Fibroblast of lung (primary cell): ENCODE measurements around the gene MBD5. TPM values are rescaled to one million over a fixed set of nuclear protein-coding genes. Genes with fewer than 3 reads are reported as not detected.

ENCODE experiments used
- DNase-seq, 2 donors: peaks; one replicate each; pipeline versions ENCODE4 v3.0.0 to v3.0.0-alpha.2; 2010; ENCODE audit warnings: low read depth in 2 of 2
- H2AFZ ChIP-seq: 2 replicates; pipeline ENCODE4 v1.5.1; 2012; ENCODE audit warnings: low read length, control low read depth, inconsistent platforms
- H3K27ac ChIP-seq: 2 replicates; pipeline ENCODE4 v1.5.1; 2011; ENCODE audit warnings: low read length, control low read depth; ENCODE audit not compliant: insufficient read depth
- H3K27me3 ChIP-seq: 2 replicates; pipeline ENCODE4 v1.5.1; 2011; ENCODE audit warnings: mild to moderate bottlenecking, low read length; ENCODE audit not compliant: control insufficient read depth, insufficient read depth
- H3K36me3 ChIP-seq: 2 replicates; pipeline ENCODE4 v1.5.1; 2011; ENCODE audit warnings: low read length; ENCODE audit not compliant: control insufficient read depth, insufficient read depth
- H3K4me1 ChIP-seq: 2 replicates; pipeline ENCODE4 v1.5.1; 2011; ENCODE audit warnings: low read length; ENCODE audit not compliant: control insufficient read depth, insufficient read depth; ENCODE audit errors: extremely low read depth
- H3K4me2 ChIP-seq: 2 replicates; pipeline ENCODE4 v1.5.1; 2011; ENCODE audit warnings: low read length, control low read depth; ENCODE audit not compliant: insufficient read depth; ENCODE audit errors: extremely low read depth
- H3K4me3 ChIP-seq, 4 experiments: fragments of 200-600 bp in 1 of 4; sonication (generic) in 1 of 4; replicated peaks in 1 of 4; 2 replicates each; pipeline ENCODE4 v1.5.1; 2011 to 2016; ENCODE audit warnings: low read length in 4 of 4, low read depth in 3 of 4, mild to moderate bottlenecking in 3 of 4, control low read depth in 2 of 4, inconsistent platforms in 1 of 4, mixed read lengths in 1 of 4; ENCODE audit not compliant: insufficient read depth in 1 of 4; ENCODE audit errors: control extremely low read depth in 1 of 4
- H3K79me2 ChIP-seq: 2 replicates; pipeline ENCODE4 v1.5.1; 2012; ENCODE audit warnings: mild to moderate bottlenecking, low read length, inconsistent platforms; ENCODE audit not compliant: control insufficient read depth, insufficient read depth
- H3K9ac ChIP-seq: 2 replicates; pipeline ENCODE4 v1.5.1; 2011; ENCODE audit warnings: mild to moderate bottlenecking, low read length, control low read depth; ENCODE audit not compliant: insufficient read depth
- H3K9me3 ChIP-seq: 2 replicates; pipeline ENCODE4 v1.5.1; 2012; ENCODE audit warnings: low read depth, low read length; ENCODE audit not compliant: control insufficient read depth, insufficient read depth
- H4K20me1 ChIP-seq: 2 replicates; pipeline ENCODE4 v1.5.1; 2011; ENCODE audit warnings: low read length; ENCODE audit not compliant: control insufficient read depth, insufficient read depth; ENCODE audit errors: extremely low read depth
- CTCF ChIP-seq, 2 donors: IDR thresholded peaks in 1 of 2; conservative IDR thresholded peaks in 1 of 2; 1 replicate in 1 of 2; 2 replicates in 1 of 2; pipeline ENCODE4 v1.5.1; 2011 to 2012; ENCODE audit warnings: low read length in 2 of 2, control low read depth in 1 of 2, inconsistent platforms in 1 of 2, low read depth in 1 of 2, mild to moderate bottlenecking in 1 of 2
- EZH2 ChIP-seq: IDR thresholded peaks from 2 replicates; pipeline ENCODE4 v1.5.1; 2012; ENCODE audit warnings: low read length, control low read depth, mild to moderate bottlenecking; ENCODE audit errors: missing control alignments
- polyA minus RNA-seq: library from RNA; depleted of rRNA, polyadenylated mRNA; stranded (reverse); fragments of >200 nt; gene quantifications from 2 replicates; pipeline ENCODE4 v1.2.3, GENCODE V29; 2011; ENCODE audit warnings: low replicate concordance
- polyA plus RNA-seq, 2 donors: library from polyadenylated mRNA; depleted of rRNA in 1 of 2; stranded (reverse) in 1 of 2; unstranded in 1 of 2; fragments of >200 nt; gene quantifications; 2 replicates each; pipeline ENCODE4 v1.2.1, GENCODE V29; 2011 to 2012; ENCODE audit warnings: missing spikeins in 1 of 2
- total RNA-seq: library from RNA; depleted of rRNA; stranded (reverse); fragments of >200 nt; gene quantifications from 2 replicates; pipeline ENCODE4 v1.2.1, GENCODE V29; 2014

Gene MBD5
- 12.8 and 26.1 TPM in 2 replicates for total RNA-seq
- polyA plus RNA-seq = 25.6 and 32.4 TPM in 2 replicates
- 10.0 and 15.6 TPM in 2 replicates for polyA plus RNA-seq (2012)
- 24.3 and 49.4 TPM in 2 replicates for polyA minus RNA-seq

- Histone ChIP-seq H3K9ac (peak within 1 kb of the TSS; percentile 77), H3K27ac (peak within 1 kb of the TSS; percentile 94), H3K79me2 (peaks cover 79% of the 10 kb centered on the region), H3K4me2 (peak within 1 kb of the TSS; percentile 86), H3K4me1 (peaks cover 2% of the 10 kb centered on the region), H3K9me3 (no peaks in the 10 kb centered on the region), H3K4me3 (peak within 1 kb of the TSS; percentile 69 to 93 (median 91)), H3K36me3 (no peaks in the 10 kb centered on the region), H2AFZ (peak within 1 kb of the TSS; percentile 100), H3K27me3 (no peaks in the 10 kb centered on the region), H4K20me1 (peaks cover 2% of the 10 kb centered on the region)
- no peak for TF ChIP-seq EZH2
- no peak for TF ChIP-seq CTCF (conservative IDR thresholded peaks at IDR 0.05 in 1 of 2, IDR thresholded peaks at IDR 0.05 in 1 of 2; ENCODE audit: low read depth in 1 of 2, low read length in 2 of 2)
- peak; percentile 57 to 70 for DNase-seq
Observed at GRCh38 chr2:148021059-148021861, at the start of gene MBD5. Gene MBD5, plus strand, starts transcription at chr2:148021091.

- Histone ChIP-seq H3K27me3 (no peaks in the 10 kb centered on the region), H3K4me2 (no peak overlapping the region)
Observed at GRCh38 chr2:147976102-147976501, 44.8 kb upstream of the MBD5 start.

More at GRCh38 chr2:147976102-147976501, 44.8 kb upstream of the MBD5 start:
- Histone ChIP-seq H2AFZ (no peak overlapping the region), H3K9me3 (no peaks in the 10 kb centered on the region), H3K4me1 (no peaks in the 10 kb centered on the region), H3K27ac (no peak overlapping the region), H3K79me2 (no peaks in the 10 kb centered on the region), H3K9ac (no peak overlapping the region), H4K20me1 (no peaks in the 10 kb centered on the region), H3K4me3 (no peak overlapping the region), H3K36me3 (no peaks in the 10 kb centered on the region)
- no peak for DNase-seq
- TF ChIP-seq EZH2 (no peak), CTCF (conservative IDR thresholded peaks at IDR 0.05 in 1 of 2, IDR thresholded peaks at IDR 0.05 in 1 of 2; ENCODE audit: low read depth in 1 of 2, low read length in 2 of 2) (no peak)
